ENCODE data around the gene B3GNT9. TPM values are rescaled to one million over a fixed set of nuclear protein-coding genes. Genes with fewer than 3 reads are reported as not detected.

Gene B3GNT9
- polyA plus RNA-seq, 1 donor from 2014 or later: not detected

DNA sequence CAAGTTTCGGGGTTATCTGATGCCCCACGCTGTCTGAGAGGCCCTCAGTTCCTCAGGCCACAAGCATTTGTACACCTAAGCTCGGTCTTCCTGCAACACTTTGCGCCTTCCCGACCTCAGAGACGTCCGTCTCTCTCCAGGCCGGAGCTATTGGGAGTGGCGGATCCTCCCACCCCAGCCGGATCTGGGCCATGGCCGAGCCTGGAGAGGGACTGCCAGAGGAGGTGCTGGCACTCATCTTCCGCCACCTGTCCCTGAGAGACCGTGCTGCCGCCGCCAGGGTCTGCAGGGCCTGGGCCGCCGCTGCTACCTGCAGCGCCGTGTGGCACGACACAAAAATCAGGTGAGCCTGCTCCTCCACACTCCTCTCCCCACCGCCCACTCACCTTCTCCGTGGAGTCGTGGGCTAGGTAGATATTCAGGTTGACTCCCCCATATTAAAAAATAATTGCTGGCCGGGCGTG lies 10.8 kb upstream of the B3GNT9 start:
- Histone ChIP-seq H2AFZ (ENCODE audit: low read depth, low read length) (no peak overlapping the region), H3K36me3 (ENCODE audit: insufficient read depth, low read length) (no peaks in the 10 kb centered on the region), H3F3A (ENCODE audit: insufficient read depth, low read length, poor library complexity, severe bottlenecking) (no peaks in the 10 kb centered on the region), H4K20me1 (ENCODE audit: insufficient read depth) (no peaks in the 10 kb centered on the region), H3K4me2 (ENCODE audit: low read length) (no peak overlapping the region), H3K79me2 (replicated peaks; ENCODE audit: insufficient read depth, low read length) (no peaks in the 10 kb centered on the region), H3K9me3 (ENCODE audit: low read length) (no peaks in the 10 kb centered on the region), H3K27ac (ENCODE audit: low read length) (no peak overlapping the region), H3K9me2 (ENCODE audit: insufficient read depth, low read length) (no peaks in the 10 kb centered on the region), H3K4me3 (ENCODE audit: low read length) (no peak overlapping the region), H3K27me3 (ENCODE audit: insufficient read depth, low read depth, low read length) (peaks cover 100% of the 10 kb centered on the region), H3K9ac (ENCODE audit: low read length) (no peak overlapping the region)
- TF ChIP-seq EZH2 (IDR thresholded peaks at IDR 0.05; ENCODE audit: borderline replicate concordance, insufficient read depth, low read length, poor library complexity, severe bottlenecking) (no peak), SMC3 (conservative IDR thresholded peaks at IDR 0.05; ENCODE audit: poor library complexity) (no peak), EP300 (conservative IDR thresholded peaks at IDR 0.05; ENCODE audit: poor library complexity, severe bottlenecking) (no peak)
- TF ChIP-seq, protein P1, sequence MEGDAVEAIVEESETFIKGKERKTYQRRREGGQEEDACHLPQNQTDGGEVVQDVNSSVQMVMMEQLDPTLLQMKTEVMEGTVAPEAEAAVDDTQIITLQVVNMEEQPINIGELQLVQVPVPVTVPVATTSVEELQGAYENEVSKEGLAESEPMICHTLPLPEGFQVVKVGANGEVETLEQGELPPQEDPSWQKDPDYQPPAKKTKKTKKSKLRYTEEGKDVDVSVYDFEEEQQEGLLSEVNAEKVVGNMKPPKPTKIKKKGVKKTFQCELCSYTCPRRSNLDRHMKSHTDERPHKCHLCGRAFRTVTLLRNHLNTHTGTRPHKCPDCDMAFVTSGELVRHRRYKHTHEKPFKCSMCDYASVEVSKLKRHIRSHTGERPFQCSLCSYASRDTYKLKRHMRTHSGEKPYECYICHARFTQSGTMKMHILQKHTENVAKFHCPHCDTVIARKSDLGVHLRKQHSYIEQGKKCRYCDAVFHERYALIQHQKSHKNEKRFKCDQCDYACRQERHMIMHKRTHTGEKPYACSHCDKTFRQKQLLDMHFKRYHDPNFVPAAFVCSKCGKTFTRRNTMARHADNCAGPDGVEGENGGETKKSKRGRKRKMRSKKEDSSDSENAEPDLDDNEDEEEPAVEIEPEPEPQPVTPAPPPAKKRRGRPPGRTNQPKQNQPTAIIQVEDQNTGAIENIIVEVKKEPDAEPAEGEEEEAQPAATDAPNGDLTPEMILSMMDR (IDR thresholded peaks at IDR 0.05; ENCODE audit: poor library complexity, severe bottlenecking): no peak
- TF ChIP-seq, protein P2, sequence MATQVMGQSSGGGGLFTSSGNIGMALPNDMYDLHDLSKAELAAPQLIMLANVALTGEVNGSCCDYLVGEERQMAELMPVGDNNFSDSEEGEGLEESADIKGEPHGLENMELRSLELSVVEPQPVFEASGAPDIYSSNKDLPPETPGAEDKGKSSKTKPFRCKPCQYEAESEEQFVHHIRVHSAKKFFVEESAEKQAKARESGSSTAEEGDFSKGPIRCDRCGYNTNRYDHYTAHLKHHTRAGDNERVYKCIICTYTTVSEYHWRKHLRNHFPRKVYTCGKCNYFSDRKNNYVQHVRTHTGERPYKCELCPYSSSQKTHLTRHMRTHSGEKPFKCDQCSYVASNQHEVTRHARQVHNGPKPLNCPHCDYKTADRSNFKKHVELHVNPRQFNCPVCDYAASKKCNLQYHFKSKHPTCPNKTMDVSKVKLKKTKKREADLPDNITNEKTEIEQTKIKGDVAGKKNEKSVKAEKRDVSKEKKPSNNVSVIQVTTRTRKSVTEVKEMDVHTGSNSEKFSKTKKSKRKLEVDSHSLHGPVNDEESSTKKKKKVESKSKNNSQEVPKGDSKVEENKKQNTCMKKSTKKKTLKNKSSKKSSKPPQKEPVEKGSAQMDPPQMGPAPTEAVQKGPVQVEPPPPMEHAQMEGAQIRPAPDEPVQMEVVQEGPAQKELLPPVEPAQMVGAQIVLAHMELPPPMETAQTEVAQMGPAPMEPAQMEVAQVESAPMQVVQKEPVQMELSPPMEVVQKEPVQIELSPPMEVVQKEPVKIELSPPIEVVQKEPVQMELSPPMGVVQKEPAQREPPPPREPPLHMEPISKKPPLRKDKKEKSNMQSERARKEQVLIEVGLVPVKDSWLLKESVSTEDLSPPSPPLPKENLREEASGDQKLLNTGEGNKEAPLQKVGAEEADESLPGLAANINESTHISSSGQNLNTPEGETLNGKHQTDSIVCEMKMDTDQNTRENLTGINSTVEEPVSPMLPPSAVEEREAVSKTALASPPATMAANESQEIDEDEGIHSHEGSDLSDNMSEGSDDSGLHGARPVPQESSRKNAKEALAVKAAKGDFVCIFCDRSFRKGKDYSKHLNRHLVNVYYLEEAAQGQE (IDR thresholded peaks at IDR 0.05; ENCODE audit: borderline replicate concordance): no peak

DNA sequence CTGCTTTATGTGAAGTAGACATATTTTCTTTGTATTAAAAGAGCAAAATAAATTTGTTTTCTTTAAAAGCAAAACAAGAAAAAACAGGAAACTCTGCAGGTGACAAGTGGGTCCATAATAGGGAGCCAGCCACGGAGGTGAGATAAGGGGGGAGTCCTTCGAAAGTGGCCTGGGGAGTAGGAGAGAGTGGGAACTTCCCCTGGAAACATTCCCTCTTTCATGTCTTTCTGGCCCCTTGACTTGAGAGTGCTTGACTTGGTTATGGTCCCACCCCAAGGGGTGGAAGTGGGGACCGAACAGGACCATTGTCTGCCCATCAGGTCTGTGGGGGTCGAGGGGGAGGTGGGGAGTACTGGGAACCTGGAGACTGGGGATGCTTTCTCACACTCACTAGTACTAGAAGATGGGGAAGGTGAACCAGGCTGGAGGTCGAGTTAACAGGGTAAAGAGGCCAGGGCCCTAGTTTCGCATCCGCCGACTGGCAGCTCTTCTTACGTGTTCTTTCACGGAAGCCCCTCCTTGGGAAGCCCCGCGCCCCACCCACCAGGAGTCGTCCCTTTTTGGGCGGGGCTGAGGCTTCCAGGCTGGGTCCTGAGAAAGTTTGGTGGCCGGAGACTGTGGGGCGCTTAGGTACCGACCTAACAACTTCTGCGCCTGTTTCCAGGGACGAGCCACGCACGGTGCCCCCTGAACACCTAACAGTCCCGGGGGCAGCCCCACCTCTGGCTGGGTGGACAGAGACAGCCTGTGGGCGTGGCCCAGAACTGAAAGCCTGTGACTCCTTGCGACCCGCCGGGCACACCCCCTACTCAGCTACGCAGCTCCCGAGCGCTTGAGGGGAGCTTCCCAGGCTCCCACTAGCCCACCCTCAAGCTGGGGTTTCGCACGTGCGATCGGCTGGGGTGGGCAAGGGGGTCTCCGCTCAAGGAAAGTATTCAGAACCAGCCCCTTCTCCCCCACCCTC lies 8.1 kb upstream of the B3GNT9 start:
- no peak overlapping the region for H2AFZ ChIP-seq (ENCODE audit: low read depth, low read length)
- H3K9me2 ChIP-seq (ENCODE audit: insufficient read depth, low read length): no peaks in the 10 kb centered on the region
- no peaks in the 10 kb centered on the region for H4K20me1 ChIP-seq (ENCODE audit: insufficient read depth)
- peaks cover 100% of the 10 kb centered on the region for H3K27me3 ChIP-seq (ENCODE audit: insufficient read depth, low read depth, low read length)
- no peaks in the 10 kb centered on the region for H3K79me2 ChIP-seq (replicated peaks; ENCODE audit: insufficient read depth, low read length)
- H3K4me3 ChIP-seq (ENCODE audit: low read length): peak overlapping the region; percentile 66
- no peak overlapping the region for H3K9ac ChIP-seq (ENCODE audit: low read length)
- no peaks in the 10 kb centered on the region for H3K9me3 ChIP-seq (ENCODE audit: low read length)
- H3K27ac ChIP-seq (ENCODE audit: low read length): no peak overlapping the region
- no peaks in the 10 kb centered on the region for H3F3A ChIP-seq (ENCODE audit: insufficient read depth, low read length, poor library complexity, severe bottlenecking)
- no peaks in the 10 kb centered on the region for H3K36me3 ChIP-seq (ENCODE audit: insufficient read depth, low read length)
- TF ChIP-seq RAD21 (conservative IDR thresholded peaks at IDR 0.05) (no peak), EP300 (conservative IDR thresholded peaks at IDR 0.05; ENCODE audit: poor library complexity, severe bottlenecking) (no peak), TAF1 (IDR thresholded peaks at IDR 0.05; ENCODE audit: low read depth) (no peak), MXI1 (conservative IDR thresholded peaks at IDR 0.05; ENCODE audit: poor library complexity, severe bottlenecking) (no peak), SMC3 (conservative IDR thresholded peaks at IDR 0.05; ENCODE audit: poor library complexity) (no peak)
- TF ChIP-seq, protein P1 (IDR thresholded peaks at IDR 0.05; ENCODE audit: poor library complexity, severe bottlenecking): no peak
- no peak overlapping the region for H3K4me2 ChIP-seq (ENCODE audit: low read length)

All from neural cell (in vitro differentiated cells).